Mesendoderm (in vitro differentiated cells): ENCODE data around the gene RGS13. TPM values are rescaled to one million over a fixed set of nuclear protein-coding genes. Genes with fewer than 3 reads are reported as not detected.

Experiments
- DNase-seq: peaks from one replicate; pipeline ENCODE4 v3.0.0; 2013
- H2AK5ac ChIP-seq: 2 replicates; pipeline ENCODE4 v1.6.1; 2013; ENCODE audit warnings: low read length, inconsistent platforms
- H2BK120ac ChIP-seq: 2 replicates; pipeline ENCODE4 v1.6.1; 2013; ENCODE audit warnings: low read depth, mild to moderate bottlenecking, low read length, moderate library complexity, mixed read lengths
- H2BK15ac ChIP-seq: replicated peaks from 2 replicates; pipeline ENCODE4 v1.6.1; 2013; ENCODE audit warnings: low read depth, mild to moderate bottlenecking, moderate library complexity
- H2BK5ac ChIP-seq: 2 replicates; pipeline ENCODE4 v1.6.1; 2013; ENCODE audit warnings: low read length, inconsistent platforms
- H3K18ac ChIP-seq: 2 replicates; pipeline ENCODE4 v1.6.1; 2013; ENCODE audit warnings: mild to moderate bottlenecking, low read length, mixed read lengths
- H3K23ac ChIP-seq: one replicate; pipeline ENCODE4 v1.6.1; 2013; ENCODE audit warnings: low read length
- H3K27ac ChIP-seq: 2 replicates; pipeline ENCODE4 v1.5.1; 2013; ENCODE audit warnings: low read depth, mild to moderate bottlenecking, inconsistent platforms, low read length, moderate library complexity
- H3K27me3 ChIP-seq: 2 replicates; pipeline ENCODE4 v1.6.1; 2013; ENCODE audit warnings: low read length, control low read depth, mild to moderate bottlenecking, inconsistent platforms; ENCODE audit not compliant: insufficient read depth, poor library complexity
- H3K36me3 ChIP-seq: 2 replicates; pipeline ENCODE4 v1.6.1; 2013; ENCODE audit warnings: low read length, inconsistent platforms; ENCODE audit not compliant: control insufficient read depth, insufficient read depth
- H3K4ac ChIP-seq: one replicate; pipeline ENCODE4 v1.6.1; 2013; ENCODE audit warnings: low read depth, mild to moderate bottlenecking, low read length, moderate library complexity
- H3K4me1 ChIP-seq: 2 replicates; pipeline ENCODE4 v1.6.1; 2013; ENCODE audit warnings: low read depth, low read length, inconsistent platforms; ENCODE audit not compliant: control insufficient read depth
- H3K4me2 ChIP-seq: 2 replicates; pipeline ENCODE4 v1.6.1; 2013; ENCODE audit warnings: low read length
- H3K4me3 ChIP-seq: 2 replicates; pipeline ENCODE4 v1.5.1; 2013; ENCODE audit warnings: mild to moderate bottlenecking, low read length
- H3K56ac ChIP-seq: one replicate; pipeline ENCODE4 v1.6.1; 2013; ENCODE audit warnings: low read length
- H3K79me1 ChIP-seq: 2 replicates; pipeline ENCODE4 v1.6.1; 2013; ENCODE audit warnings: low read length, inconsistent platforms
- H3K79me2 ChIP-seq: 2 replicates; pipeline ENCODE4 v1.6.1; 2013; ENCODE audit warnings: mild to moderate bottlenecking, low read length; ENCODE audit not compliant: control insufficient read depth, insufficient read depth
- H3K9ac ChIP-seq: 2 replicates; pipeline ENCODE4 v1.6.1; 2013; ENCODE audit warnings: low read length, inconsistent platforms
- H4K5ac ChIP-seq: one replicate; pipeline ENCODE4 v1.6.1; 2013; ENCODE audit warnings: low read length
- H4K8ac ChIP-seq: one replicate; pipeline ENCODE4 v1.6.1; 2013; ENCODE audit warnings: low read depth, mild to moderate bottlenecking, control low read depth, low read length, moderate library complexity
- WGBS: extraction: QIAGEN DNeasy Blood & Tissue Kit; methylation state at CpG from one replicate; pipeline ENCODE4 v1.1.7; 2013; ENCODE audit warnings: low lambda C conversion rate, missing lambda C conversion rate; ENCODE audit not compliant: insufficient coverage; ENCODE audit errors: extremely low coverage; 5-methylcytosine and 5-hydroxymethylcytosine counted together
- polyA plus RNA-seq, 2 experiments: library from polyadenylated mRNA; stranded (reverse); fragments of 200-250 nt; gene quantifications; one replicate each; pipeline ENCODE4 v1.2.3, GENCODE V29; 2013

Gene RGS13, protein sequence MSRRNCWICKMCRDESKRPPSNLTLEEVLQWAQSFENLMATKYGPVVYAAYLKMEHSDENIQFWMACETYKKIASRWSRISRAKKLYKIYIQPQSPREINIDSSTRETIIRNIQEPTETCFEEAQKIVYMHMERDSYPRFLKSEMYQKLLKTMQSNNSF
- polyA plus RNA-seq (2013, experiment 1 of 2), result not detected
- polyA plus RNA-seq (2013, experiment 2 of 2), result not detected

DNA sequence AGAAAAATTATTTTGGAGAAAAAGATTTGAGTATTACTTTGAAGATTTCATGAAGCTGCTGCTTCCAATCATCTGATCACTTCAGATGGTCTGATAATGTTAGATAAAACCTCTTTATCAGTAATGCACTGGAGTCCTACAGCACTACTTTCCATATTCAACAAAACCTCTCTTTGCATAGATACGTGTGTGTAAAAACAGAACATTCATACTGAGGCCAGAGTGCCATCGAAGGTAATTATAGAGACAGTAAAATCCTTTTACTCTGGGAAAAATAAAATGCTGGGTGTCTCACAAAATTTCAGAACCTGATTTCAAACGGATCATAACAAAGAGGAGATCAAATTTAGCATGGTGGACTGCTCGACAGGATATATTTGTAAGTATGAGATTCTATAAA is at the start of gene RGS13:
TSS of gene RGS13 (plus strand) at position 209 of the 400 bp plus-strand sequence. CDS start 8,188 bp downstream, outside the sequence.
- no peak for DNase-seq
- Histone ChIP-seq H3K56ac (no peak within 1 kb of the TSS), H2BK15ac (no peak within 1 kb of the TSS), H3K27me3 (no peaks in the 10 kb centered on the region), H3K18ac (no peak within 1 kb of the TSS), H3K4me1 (no peaks in the 10 kb centered on the region), H3K9ac (no peak within 1 kb of the TSS), H4K5ac (no peak within 1 kb of the TSS), H3K36me3 (no peaks in the 10 kb centered on the region), H3K23ac (no peak within 1 kb of the TSS), H2AK5ac (no peak within 1 kb of the TSS), H3K79me2 (no peaks in the 10 kb centered on the region), H4K8ac (no peak within 1 kb of the TSS), H2BK5ac (no peak within 1 kb of the TSS), H3K27ac (no peak within 1 kb of the TSS), H3K4ac (no peak within 1 kb of the TSS), H2BK120ac (no peak within 1 kb of the TSS), H3K4me3 (no peak within 1 kb of the TSS), H3K4me2 (no peak within 1 kb of the TSS), H3K79me1 (no peaks in the 10 kb centered on the region)
- no CpG with 5 or more reads among the region's 4 CpGs for WGBS

DNA sequence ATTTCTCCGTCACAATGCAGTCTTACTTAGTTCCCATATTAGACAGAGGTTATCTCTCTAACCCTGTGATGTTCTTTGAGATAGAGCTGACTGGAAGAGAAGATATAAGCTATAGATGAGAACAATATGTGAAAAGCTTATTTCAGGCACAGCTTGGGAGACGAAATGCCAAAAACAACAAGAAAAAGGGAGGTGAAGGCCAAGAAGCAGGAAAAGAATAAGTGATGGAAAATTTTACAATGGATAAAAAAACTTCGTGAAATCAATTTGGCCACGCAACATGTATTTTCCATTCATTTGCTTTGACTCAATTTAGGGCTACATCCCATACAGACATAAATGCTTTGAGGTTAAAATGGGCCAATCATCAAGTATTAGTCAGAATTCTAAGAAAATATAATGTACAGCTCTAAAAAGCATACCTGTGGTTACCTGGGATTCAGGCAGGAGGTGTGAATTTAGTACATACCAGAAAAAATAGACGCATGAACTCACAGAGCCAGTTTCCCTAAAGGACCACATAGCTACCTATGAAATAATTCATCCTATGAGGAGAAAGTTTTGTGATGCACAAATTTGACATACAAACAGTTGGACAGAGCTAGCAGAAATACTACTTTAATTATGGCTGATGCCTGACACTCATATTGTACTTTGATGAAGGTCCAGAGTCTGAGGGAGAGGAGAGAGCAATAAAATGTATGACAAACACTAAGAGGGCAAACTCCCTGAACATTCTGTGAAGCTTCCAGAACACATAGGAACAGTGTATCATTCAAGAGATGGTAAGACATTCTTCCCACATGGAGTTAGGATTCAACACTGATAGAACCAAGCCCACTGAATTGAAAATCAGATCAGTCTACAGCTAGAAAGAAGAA is 48.3 kb upstream of the RGS13 start:
- Histone ChIP-seq H2AK5ac (no peak overlapping the region), H2BK120ac (no peak overlapping the region), H3K79me1 (no peaks in the 10 kb centered on the region), H3K36me3 (no peaks in the 10 kb centered on the region), H3K18ac (no peak overlapping the region), H2BK15ac (no peak overlapping the region), H3K4ac (no peak overlapping the region), H3K9ac (no peak overlapping the region), H3K4me2 (no peak overlapping the region), H2BK5ac (no peak overlapping the region), H3K27me3 (no peaks in the 10 kb centered on the region), H4K5ac (no peak overlapping the region), H3K79me2 (no peaks in the 10 kb centered on the region), H3K23ac (no peak overlapping the region), H3K4me1 (no peaks in the 10 kb centered on the region), H3K4me3 (no peak overlapping the region), H3K56ac (no peak overlapping the region), H4K8ac (no peak overlapping the region), H3K27ac (no peak overlapping the region)
- DNase-seq, result no peak
- no CpG with 5 or more reads among the region's 5 CpGs for WGBS

DNA sequence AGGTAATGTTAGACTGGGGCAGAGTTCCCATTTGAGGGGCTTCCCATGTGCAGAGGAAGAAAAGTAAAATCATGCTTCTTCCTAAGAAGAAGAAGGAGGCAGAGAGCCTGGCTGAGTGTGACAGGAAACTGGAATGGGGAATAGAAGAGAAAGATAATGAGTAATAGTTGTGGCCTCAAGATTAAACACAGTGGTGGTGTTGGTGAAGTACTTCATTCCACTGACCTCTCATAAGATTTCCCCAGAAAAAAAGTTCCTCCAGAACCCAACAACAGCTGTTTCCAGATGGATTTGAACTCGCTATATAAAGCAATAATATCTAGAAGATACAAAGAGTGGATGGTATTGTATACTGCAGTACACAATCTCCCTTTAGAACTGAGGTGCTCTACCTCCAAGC is 47.4 kb upstream of the RGS13 start:
- Histone ChIP-seq H3K36me3 (no peaks in the 10 kb centered on the region), H3K27ac (no peak overlapping the region), H3K4me2 (no peak overlapping the region), H4K8ac (no peak overlapping the region), H3K4me1 (no peaks in the 10 kb centered on the region), H2BK120ac (no peak overlapping the region), H3K4me3 (no peak overlapping the region), H4K5ac (no peak overlapping the region), H3K23ac (no peak overlapping the region), H3K79me1 (no peaks in the 10 kb centered on the region), H2BK15ac (no peak overlapping the region), H3K9ac (no peak overlapping the region), H3K27me3 (no peaks in the 10 kb centered on the region), H2AK5ac (no peak overlapping the region), H3K18ac (no peak overlapping the region), H3K56ac (no peak overlapping the region), H3K79me2 (no peaks in the 10 kb centered on the region), H3K4ac (no peak overlapping the region), H2BK5ac (no peak overlapping the region)
- no CpG with 5 or more reads among the region's 1 CpG for WGBS
- no peak for DNase-seq

DNA sequence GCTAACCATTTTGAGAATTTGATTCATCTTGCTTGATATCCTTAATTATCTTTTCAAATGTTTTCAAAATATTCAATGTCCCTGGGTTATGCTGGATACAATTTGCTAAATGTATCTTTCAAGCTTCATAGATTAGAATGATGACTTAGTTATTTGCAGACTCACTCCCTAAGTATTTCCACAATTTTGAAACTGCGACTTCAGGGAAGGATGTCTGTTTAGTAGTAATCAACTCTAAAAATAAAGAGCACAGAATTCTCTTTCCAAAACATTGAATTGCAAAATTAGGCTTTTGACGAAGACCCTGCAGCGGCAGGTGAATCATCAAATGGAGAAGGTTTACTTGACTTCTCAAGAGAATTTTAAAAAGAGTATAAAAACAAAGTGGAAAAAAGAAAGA is 46.1 kb upstream of the RGS13 start:
- no CpG with 5 or more reads among the region's 3 CpGs for WGBS
- no peak overlapping the region for H3K56ac ChIP-seq
- no peak overlapping the region for H2BK15ac ChIP-seq
- no peak for DNase-seq
- H3K4ac ChIP-seq, result no peak overlapping the region
- no peak overlapping the region for H2BK120ac ChIP-seq
- no peaks in the 10 kb centered on the region for H3K36me3 ChIP-seq
- no peak overlapping the region for H4K5ac ChIP-seq
- no peak overlapping the region for H2BK5ac ChIP-seq
- H3K18ac ChIP-seq, result no peak overlapping the region
- no peaks in the 10 kb centered on the region for H3K4me1 ChIP-seq
- H3K79me1 ChIP-seq, result no peaks in the 10 kb centered on the region
- H3K27me3 ChIP-seq, result no peaks in the 10 kb centered on the region
- no peak overlapping the region for H3K27ac ChIP-seq
- H3K4me2 ChIP-seq, result no peak overlapping the region
- H2AK5ac ChIP-seq, result no peak overlapping the region
- no peak overlapping the region for H4K8ac ChIP-seq
- H3K9ac ChIP-seq, result no peak overlapping the region
- no peaks in the 10 kb centered on the region for H3K79me2 ChIP-seq
- no peak overlapping the region for H3K23ac ChIP-seq
- no peak overlapping the region for H3K4me3 ChIP-seq

DNA sequence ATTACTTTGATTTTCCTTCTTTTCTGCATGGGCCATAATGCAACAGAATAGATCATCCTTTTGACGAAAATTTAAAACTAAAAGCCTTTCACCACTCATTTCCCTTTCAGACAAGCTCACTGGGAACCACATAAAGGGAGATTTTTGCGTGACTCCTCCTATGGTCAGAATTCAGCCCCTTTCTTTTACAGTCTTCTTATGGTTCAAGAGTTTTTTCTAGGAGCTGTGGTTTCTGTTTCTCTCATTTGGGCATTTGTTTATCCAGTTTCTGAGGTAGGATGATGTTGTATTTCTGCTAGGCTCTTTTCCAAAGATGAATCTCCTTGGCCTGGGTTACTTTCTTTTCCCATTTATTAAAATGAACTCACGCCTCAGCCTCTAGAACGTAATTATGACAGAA is 43.4 kb upstream of the RGS13 start:
- H4K5ac ChIP-seq, result no peak overlapping the region
- no peak overlapping the region for H3K4me3 ChIP-seq
- H3K36me3 ChIP-seq, result no peaks in the 10 kb centered on the region
- H3K4me2 ChIP-seq, result no peak overlapping the region
- no peak overlapping the region for H2BK120ac ChIP-seq
- no peak overlapping the region for H2AK5ac ChIP-seq
- no peaks in the 10 kb centered on the region for H3K4me1 ChIP-seq
- H3K79me2 ChIP-seq, result no peaks in the 10 kb centered on the region
- H3K27me3 ChIP-seq, result no peaks in the 10 kb centered on the region
- DNase-seq, result no peak
- H3K9ac ChIP-seq, result no peak overlapping the region
- WGBS, result no CpG with 5 or more reads among the region's 4 CpGs
- H3K18ac ChIP-seq, result no peak overlapping the region
- H3K23ac ChIP-seq, result no peak overlapping the region
- H3K79me1 ChIP-seq, result no peaks in the 10 kb centered on the region
- H3K4ac ChIP-seq, result no peak overlapping the region
- H3K27ac ChIP-seq, result no peak overlapping the region
- no peak overlapping the region for H3K56ac ChIP-seq
- no peak overlapping the region for H2BK5ac ChIP-seq
- H4K8ac ChIP-seq, result no peak overlapping the region
- no peak overlapping the region for H2BK15ac ChIP-seq
